Endometrium (tissue), 2 donors: Measurements from ENCODE around the gene PDE4D.

Source experiments
- FAIRE-seq: peaks from 2 replicates; lab custom pipeline; 2012; peaks lifted over from hg19 to GRCh38; lab: Jason Lieb, UNC
- donor health status: control.
- donor health status: control.

The PDE4D gene

GRCh38 chr5:59287361-59287760, 606.2 kb downstream of the PDE4D start:
- no peak for FAIRE-seq

DNA sequence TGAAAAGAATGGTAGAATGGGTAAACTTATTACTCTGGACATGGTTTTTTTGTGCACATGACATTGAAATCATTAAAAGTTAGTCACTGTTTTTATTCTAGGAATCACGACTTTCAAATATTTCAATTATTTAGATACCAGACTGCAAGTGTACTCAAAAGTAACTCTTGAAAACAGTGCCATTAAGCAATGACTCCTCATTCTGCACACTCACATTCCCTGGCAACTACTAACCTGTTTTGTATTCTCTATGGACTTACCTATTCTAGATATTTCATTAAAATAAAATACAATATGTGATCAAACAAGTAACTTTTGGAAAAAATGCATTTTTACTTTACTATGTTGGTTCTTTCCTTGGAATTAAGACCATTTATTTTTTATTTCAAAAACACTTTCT, 607.0 kb downstream of the PDE4D start:
- no peak for FAIRE-seq

DNA sequence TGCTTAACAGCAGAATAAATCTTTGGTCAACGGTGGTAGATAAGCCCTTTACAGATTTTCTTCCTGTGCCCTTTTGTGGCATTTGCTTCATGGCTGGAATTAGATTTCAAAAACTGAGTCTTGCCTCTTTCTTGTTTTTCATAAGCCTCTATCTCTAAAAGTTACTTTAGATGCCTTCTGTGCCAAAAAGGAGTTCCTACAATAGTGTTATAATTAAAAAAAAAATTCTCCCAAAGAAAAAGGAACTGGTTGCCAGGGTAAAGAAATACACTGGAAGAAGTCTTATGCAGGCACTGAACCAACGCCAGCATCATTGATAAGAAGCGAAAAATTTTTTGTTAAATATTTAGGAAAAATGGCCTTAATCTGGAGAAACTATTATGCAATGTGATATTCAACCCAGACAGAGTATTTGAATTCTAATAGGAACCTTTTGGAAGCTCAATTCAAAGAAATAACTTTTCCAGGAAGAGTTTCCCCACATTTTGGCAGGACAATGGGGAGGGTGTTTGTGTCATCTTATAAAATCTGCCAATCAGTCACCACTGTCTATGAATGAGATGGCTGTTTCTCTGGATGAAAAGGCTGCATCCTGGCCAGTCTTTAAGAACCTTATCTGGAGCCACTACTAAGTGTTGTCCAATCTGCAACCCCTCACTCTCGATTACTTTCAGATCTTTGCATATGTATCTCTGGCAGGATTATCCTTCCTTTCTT, 608.1 kb downstream of the PDE4D start:
- no peak for FAIRE-seq

DNA sequence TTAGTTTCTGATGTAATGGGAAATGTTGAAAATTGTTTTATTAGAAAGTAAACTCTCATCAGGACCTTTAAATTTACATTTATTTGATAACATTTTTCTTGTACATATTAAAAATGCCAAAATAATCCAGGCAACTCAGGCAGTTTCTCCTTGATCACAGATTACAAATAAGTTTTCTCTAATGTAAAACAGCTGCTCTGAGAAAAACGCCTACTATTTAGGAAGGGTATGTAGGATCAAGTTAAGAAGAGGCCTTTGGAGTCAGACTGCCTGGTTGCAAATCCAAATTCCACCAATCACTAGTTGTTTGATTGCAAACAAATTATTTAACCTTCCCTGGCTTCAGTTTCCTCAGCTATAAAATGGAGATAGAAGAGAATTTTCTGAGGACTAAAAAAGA, 610.8 kb downstream of the PDE4D start:
- FAIRE-seq, result no peak

DNA sequence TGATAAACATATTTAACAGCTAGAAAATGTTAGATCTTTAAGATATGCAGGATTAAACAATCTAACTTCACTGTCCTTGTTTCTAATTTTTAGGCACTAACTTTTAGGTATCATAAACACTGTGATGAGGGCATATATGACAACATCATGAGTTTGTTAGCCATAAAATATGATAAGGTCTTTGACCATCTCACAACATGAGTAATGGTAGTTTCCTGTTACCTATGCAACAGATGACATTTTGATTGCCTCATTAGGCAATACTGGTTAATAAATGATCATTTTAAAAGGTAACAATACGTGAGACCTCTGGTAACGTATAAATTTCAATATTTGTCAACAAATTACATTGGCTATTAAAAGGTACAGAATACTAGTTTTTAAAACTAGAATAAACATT, 613.5 kb downstream of the PDE4D start:
- FAIRE-seq, result no peak

DNA sequence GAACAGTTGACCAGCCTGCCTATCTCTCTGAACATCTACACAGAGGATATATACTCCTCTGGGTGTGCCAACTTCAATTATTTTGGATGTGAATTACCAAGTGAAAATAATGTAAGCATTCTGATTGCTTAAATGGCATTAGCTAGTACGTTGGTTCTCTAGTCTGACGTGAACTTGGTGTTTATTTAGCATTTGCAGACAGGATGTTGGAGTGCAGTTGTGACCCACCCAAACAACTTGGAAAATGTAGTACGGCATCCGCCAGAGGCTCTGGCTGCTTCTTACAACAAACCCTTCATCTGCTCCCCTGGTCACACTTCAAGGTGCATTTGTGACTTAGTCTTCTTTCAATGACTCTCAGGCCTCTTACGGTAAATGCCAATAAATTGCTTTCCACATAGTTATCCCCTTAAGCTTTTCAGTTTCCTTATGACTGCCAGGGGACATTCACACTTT, 616.6 kb downstream of the PDE4D start:
- FAIRE-seq, result no peak

- FAIRE-seq, result no peak
Measured at GRCh38 chr5:59276325-59276675, 617.2 kb downstream of the PDE4D start.

DNA sequence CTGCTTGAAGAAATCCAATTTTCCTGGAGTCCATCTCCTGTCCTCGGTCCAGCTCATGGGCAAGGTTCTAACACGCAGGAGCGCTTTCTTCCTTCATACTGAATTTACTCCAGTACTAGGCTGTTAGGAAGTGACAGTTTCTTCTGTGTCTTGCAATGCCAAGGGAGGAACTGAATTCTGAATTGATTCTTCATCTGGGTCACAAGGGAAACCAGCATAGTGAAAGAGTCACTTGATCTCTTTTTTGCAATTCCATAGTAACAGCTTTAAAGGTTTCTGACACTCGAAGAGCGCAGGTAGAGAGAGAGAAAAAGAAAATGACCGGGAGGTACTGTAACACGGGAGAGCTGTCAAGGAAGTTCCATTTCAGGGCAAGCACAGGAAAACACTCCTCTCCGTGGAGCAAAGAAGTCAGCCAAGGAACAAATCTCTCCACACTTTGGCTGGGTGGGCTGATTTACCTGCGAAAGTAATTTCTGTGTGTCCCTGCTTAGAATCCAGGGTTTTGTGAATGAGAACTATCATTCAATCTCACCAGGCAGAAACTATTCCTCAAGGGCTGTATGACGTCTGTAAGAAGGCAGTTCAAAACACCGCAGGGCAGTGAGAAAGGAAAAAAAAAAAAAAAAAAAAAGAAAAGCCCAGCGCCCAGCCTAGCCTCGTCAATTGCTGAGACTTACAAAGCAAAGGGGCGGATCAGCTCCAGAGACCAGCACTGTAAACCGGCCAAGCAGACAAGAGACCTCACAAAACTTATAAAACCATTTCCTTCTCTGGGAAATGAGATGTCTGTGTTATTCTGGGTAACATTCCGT, 617.8 kb downstream of the PDE4D start:
- no peak for FAIRE-seq

DNA sequence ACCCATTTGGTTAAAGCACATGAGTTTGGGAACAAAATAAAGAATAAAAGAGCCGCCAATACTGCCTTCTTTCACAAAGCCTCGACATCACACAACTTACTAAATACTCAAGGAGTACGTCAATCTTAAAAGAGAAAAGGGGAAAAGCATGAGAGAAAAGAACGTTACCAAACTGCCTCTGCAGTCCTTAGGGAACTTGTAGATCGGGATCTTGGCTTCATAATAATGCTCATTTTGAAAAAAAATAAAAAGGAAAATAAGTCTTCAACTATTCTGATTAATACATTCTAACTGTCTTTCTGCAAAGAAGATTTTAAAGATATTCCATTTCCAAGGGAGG, 618.4 kb downstream of the PDE4D start:
- FAIRE-seq, result no peak

DNA sequence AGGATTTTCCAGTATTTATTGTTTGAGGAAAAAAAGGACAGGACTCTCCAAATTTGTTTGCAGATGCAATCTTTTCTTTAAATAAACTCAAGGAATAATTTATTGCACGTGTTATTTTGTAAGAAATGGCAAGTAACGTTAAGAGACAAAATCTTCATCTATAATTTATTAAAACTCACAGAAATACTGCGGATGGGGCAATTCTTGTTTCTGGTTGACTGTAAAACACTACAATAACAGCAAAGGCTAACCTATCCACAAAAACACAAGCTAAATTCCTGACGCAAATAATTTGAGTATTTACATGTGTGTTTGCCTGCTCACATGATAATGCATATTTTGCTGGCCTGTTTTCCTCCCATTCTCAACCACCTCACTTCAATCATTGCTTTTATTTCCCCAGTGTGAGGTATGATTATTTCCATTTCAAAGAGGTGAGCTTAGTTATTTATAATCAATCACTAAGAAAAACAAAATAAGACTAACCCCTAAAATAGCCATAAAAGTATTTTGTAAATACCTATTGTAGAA, 619.4 kb downstream of the PDE4D start:
- FAIRE-seq, result no peak

DNA sequence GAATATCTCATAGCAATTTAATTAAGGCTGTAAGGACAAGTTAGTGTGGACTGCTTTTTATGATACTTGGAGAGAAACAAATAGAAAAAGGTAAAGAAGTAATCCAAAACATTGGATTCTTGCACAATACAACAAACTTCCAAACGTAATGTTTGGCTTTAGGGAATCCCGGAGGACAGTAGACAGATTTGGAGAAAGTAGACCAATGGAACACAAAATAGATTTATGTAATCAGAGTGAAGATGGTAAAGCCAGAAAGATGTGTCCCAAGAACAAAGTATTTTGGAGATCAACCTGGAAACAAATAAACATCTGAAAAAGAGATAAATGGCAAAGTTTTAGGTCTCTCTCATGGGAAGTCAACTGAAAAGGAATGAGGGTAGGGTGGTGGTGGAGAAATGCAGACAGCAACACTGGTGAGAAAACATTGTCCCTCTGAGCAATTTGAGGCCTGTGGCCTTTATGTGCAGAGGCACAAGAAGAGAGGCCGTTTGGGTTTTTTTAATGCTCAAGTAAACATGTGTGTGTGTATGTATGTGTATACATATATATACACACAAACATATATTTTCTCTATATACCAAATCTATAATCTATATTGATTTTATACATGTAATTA, 620.6 kb downstream of the PDE4D start:
- FAIRE-seq, result no peak

DNA sequence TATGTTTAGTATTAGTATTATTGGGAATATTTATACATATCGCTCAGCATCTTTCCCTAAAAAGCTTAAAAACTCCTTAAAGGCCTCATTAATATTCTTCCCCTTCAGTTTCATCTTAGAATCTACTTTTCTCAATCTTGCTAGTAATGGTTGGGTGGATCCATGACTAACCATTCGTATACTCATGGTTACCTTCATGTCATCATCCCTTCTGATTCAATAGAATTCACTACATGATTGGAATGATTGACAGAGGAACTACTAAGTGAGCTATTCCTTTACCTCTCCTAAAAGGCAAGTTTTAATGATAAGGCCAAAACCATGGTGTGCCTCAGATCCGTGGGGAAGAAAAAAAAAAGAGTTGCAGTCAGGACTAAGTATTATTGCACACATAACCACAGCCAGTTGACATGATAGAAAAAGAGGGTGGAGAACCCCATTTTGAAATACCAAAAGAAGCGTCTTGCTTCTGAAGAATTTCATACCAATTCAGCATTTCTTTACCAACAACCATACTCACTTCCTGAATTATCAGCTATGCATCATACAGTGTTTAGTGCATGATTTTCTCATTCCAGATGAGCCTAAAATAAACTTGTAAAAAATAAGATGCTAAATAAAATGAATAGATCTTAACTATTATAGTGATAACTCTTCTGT, 624.6 kb downstream of the PDE4D start:
- no peak for FAIRE-seq

DNA sequence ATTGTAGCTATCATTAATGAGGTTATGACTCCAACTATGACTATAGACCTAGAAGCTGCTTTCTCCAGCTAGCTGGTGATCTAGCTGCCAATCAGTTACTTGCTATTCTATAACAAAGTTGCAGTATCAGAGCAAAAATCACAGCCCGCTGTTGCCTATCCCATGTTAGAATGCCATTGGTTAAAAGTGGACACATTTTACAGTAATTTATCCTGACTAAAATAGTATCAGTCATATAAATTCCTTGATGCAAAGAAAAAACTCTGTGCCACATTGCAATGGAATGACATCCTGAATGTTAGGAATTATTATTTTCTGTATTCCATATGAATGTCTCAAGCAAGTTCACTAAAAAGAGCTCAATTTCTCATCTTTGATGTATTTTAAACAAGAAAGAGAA, 626.5 kb downstream of the PDE4D start:
- no peak for FAIRE-seq

GRCh38 chr5:59266410-59266809, 627.1 kb downstream of the PDE4D start:
- FAIRE-seq, result no peak

GRCh38 chr5:59264639-59265245, 628.8 kb downstream of the PDE4D start:
- FAIRE-seq, result peak; percentile 86

- FAIRE-seq, result no peak
Measured at GRCh38 chr5:59264013-59264412, 629.5 kb downstream of the PDE4D start.

DNA sequence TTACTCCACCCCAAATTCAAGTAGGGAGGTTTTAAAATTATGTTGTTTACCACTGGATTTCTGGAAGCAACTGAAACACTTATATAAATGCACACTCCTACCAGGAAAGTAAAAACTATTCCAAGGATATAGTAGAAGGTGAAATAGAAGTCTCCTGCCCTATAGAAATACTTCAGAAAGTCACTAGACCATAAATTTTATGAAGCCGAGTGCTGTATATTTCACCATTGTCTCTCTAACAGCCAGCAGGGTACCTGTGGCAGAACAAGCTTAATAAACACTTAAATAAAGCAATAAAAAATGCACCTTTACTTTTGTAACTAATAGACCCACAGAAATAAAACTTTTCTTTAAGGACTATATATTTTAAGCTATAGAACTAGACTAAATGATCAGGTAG, 631.6 kb downstream of the PDE4D start:
- FAIRE-seq, result no peak

DNA sequence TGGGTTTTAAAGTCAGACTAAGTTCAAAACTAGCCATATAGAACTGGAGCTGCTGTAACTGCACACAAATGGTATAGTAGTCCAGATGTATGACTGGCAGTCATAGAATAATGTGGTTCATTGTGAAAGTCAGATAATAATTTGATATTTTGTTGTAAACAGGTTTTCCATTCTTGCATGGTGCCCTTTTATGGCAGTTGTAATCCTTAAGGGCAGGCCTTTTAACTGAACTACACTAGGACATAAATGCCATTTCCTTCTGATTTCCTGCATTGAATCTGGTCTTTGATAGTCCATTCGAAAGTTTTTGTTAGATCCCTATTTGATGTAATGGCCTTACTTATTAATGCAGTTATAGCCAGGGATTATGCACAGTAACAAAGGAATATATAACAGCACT, 632.6 kb downstream of the PDE4D start:
- no peak for FAIRE-seq

DNA sequence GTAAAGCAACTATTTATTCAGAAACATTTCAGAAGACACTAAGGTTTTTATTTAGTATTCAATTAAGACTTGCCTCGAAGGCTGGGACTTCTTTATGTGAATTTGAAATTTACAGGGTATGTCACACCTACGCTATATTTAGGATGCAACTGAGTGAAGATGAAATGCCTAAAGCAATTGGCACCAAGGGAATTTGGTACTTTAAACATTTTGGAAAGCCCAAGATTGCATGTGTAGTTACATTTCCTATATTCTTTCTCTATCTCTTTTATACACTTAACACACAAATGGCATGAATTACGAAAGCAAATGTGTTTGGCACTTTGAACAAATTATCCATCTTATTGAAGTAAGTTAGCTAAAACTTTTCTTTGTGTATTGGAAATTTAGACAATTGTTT, 633.3 kb downstream of the PDE4D start:
- no peak for FAIRE-seq

GRCh38 chr5:59259237-59259636, 634.3 kb downstream of the PDE4D start:
- peak; percentile 86 for FAIRE-seq

DNA sequence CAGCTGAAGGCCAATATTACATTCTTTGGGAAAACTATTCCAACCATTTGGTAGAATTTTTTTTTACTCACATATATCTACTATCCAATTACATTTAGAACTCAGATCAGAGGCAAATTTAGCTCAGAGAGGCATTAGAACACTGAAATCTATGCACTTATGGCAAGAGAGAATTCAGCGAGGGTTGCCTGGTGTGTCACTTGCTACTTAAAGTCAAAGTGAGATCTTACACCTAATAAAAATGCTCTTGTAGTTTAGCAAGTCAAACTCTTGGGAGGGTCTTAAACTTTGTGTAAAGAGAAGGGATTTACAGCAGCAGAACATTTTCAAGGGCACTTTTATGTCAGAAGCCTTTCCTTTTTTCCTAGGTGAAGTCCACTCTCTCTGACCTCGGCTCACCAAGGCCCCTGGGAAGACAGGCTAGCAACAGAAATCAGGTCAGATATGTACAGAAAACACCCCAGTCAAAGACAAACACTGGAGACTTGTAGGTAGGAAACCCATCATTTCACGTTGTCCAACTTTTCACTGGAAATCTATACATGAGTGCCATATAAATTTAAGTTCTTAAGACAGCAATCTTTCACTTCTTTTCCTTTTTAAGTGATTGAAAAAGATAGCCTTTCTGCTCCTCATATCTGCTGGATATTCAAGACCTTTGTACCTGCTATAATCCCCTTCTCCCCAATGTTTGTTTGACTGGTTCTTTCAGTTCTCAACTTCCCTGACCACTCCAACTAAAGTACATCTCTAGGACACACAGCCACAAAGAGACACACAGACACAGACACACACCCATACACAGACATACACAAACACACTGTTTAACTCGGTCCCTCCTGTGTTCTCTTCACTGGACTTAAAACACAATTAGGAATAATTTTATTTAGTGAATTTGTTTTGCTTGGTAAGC, 635.8 kb downstream of the PDE4D start:
- FAIRE-seq, result no peak
